ENCODE data around the gene PTCH1. TPM values are rescaled to one million over a fixed set of nuclear protein-coding genes. Genes with fewer than 3 reads are reported as not detected.

Gene PTCH1
- total RNA-seq, 2 donors from 2014 or later, result 26.0 to 32.9 TPM

- H3K36me3 Mint-ChIP-seq (ENCODE audit: low read depth), result peaks cover 62% of the 10 kb centered on the region
- H3K4me1 ChIP-seq (ENCODE audit: control insufficient read depth, insufficient read depth, low read length), result peaks cover 40% of the 10 kb centered on the region
- peaks cover 74% of the 10 kb centered on the region for H3K36me3 ChIP-seq (ENCODE audit: control insufficient read depth, insufficient read depth, low read length)
- peak overlapping the region; percentile 62 for H3K9ac ChIP-seq (ENCODE audit: extremely low read depth, low read length, poor library complexity, severe bottlenecking)
- H3K4me3 ChIP-seq (ENCODE audit: low read length), result peak overlapping the region; percentile 42
- 60 to 68% methylated on average over 7 to 11 of the region's 11 CpGs for WGBS, 2 experiments (ENCODE audit: insufficient coverage in 1 of 2, insufficient read length in 1 of 2)
- peak overlapping the region; percentile 33 for H3K27ac ChIP-seq (ENCODE audit: low read depth, low read length)
- H3K27me3 ChIP-seq (ENCODE audit: control insufficient read depth, insufficient read depth, low read length, poor library complexity, severe bottlenecking), result no peaks in the 10 kb centered on the region
- no peaks in the 10 kb centered on the region for H3K9me3 ChIP-seq (ENCODE audit: control insufficient read depth, low read length)
- peak; percentile 74 for DNase-seq
- no peaks in the 10 kb centered on the region for H3K9me3 Mint-ChIP-seq
- H3K27me3 Mint-ChIP-seq (ENCODE audit: insufficient read depth), result no peaks in the 10 kb centered on the region
- no peak for TF ChIP-seq CTCF (conservative IDR thresholded peaks at IDR 0.05)
- peak overlapping the region; percentile 30 for H3K4me3 Mint-ChIP-seq
- H3K27ac Mint-ChIP-seq, result peak overlapping the region; percentile 93
- peaks cover 49% of the 10 kb centered on the region for H3K4me1 Mint-ChIP-seq
Measured at GRCh38 chr9:95450171-95451064, 66.4 kb downstream of the PTCH1 start.

- no peaks in the 10 kb centered on the region for H3K9me3 Mint-ChIP-seq
- peaks cover 49% of the 10 kb centered on the region for H3K4me1 Mint-ChIP-seq
- no peaks in the 10 kb centered on the region for H3K27me3 Mint-ChIP-seq (ENCODE audit: insufficient read depth)
- Histone ChIP-seq H3K9me3 (ENCODE audit: control insufficient read depth, low read length) (no peaks in the 10 kb centered on the region), H3K27me3 (ENCODE audit: control insufficient read depth, insufficient read depth, low read length, poor library complexity, severe bottlenecking) (no peaks in the 10 kb centered on the region), H3K4me1 (ENCODE audit: control insufficient read depth, insufficient read depth, low read length) (peaks cover 40% of the 10 kb centered on the region), H3K36me3 (ENCODE audit: control insufficient read depth, insufficient read depth, low read length) (peaks cover 66% of the 10 kb centered on the region), H3K27ac (ENCODE audit: low read depth, low read length) (no peak overlapping the region), H3K4me3 (ENCODE audit: low read length) (no peak overlapping the region), H3K9ac (ENCODE audit: extremely low read depth, low read length, poor library complexity, severe bottlenecking) (no peak overlapping the region)
- H3K27ac Mint-ChIP-seq, result peak overlapping the region; percentile 52
- 90 to 92% methylated on average over 12 to 22 of the region's 22 CpGs for WGBS, 2 experiments (ENCODE audit: insufficient coverage in 1 of 2, insufficient read length in 1 of 2)
- no peak for TF ChIP-seq CTCF (conservative IDR thresholded peaks at IDR 0.05)
- peaks cover 62% of the 10 kb centered on the region for H3K36me3 Mint-ChIP-seq (ENCODE audit: low read depth)
- DNase-seq, result no peak
- H3K4me3 Mint-ChIP-seq, result no peak overlapping the region
Measured at GRCh38 chr9:95449016-95449415, 67.8 kb downstream of the PTCH1 start.

GRCh38 chr9:95447660-95448420 is 68.9 kb downstream of the PTCH1 start:
- no peaks in the 10 kb centered on the region for H3K27me3 ChIP-seq (ENCODE audit: control insufficient read depth, insufficient read depth, low read length, poor library complexity, severe bottlenecking)
- Mint-ChIP-seq H3K4me1 (peaks cover 49% of the 10 kb centered on the region), H3K27ac (peak overlapping the region; percentile 6), H3K4me3 (no peak overlapping the region), H3K9me3 (no peaks in the 10 kb centered on the region), H3K27me3 (ENCODE audit: insufficient read depth) (no peaks in the 10 kb centered on the region), H3K36me3 (ENCODE audit: low read depth) (peaks cover 52% of the 10 kb centered on the region)
- WGBS, 2 experiments (ENCODE audit: insufficient coverage in 1 of 2, insufficient read length in 1 of 2), result 49 to 60% methylated on average over 17 to 23 of the region's 23 CpGs
- H3K9ac ChIP-seq (ENCODE audit: extremely low read depth, low read length, poor library complexity, severe bottlenecking), result no peak overlapping the region
- H3K27ac ChIP-seq (ENCODE audit: low read depth, low read length), result peak overlapping the region; percentile 58
- H3K4me1 ChIP-seq (ENCODE audit: control insufficient read depth, insufficient read depth, low read length), result peaks cover 40% of the 10 kb centered on the region
- peaks cover 58% of the 10 kb centered on the region for H3K36me3 ChIP-seq (ENCODE audit: control insufficient read depth, insufficient read depth, low read length)
- H3K9me3 ChIP-seq (ENCODE audit: control insufficient read depth, low read length), result no peaks in the 10 kb centered on the region
- DNase-seq, result peak; percentile 91
- no peak overlapping the region for H3K4me3 ChIP-seq (ENCODE audit: low read length)
- TF ChIP-seq CTCF (conservative IDR thresholded peaks at IDR 0.05), result no peak

Measured in endodermal cell (in vitro differentiated cells).